ENCODE data around the gene MORF4L2.
"Not testable (repeated sequence)": the region's sequence is repeated elsewhere in the genome, so short reads cannot be mapped to it uniquely, and the experiment has no call there.

The MORF4L2 gene

GRCh38 chrX:103674531-103675454 lies 11.7 kb downstream of the MORF4L2 start:
- no peak overlapping the region for H3K27ac ChIP-seq (ENCODE audit: low read length)
- peaks cover 17 to 19% of the 10 kb centered on the region in 2 donors for H3K36me3 ChIP-seq (ENCODE audit: control insufficient read depth in 1 of 2, insufficient read depth in 2 of 2, low read length in 2 of 2)
- H3K27me3 ChIP-seq (ENCODE audit: low read depth, low read length): no peaks in the 10 kb centered on the region

DNA sequence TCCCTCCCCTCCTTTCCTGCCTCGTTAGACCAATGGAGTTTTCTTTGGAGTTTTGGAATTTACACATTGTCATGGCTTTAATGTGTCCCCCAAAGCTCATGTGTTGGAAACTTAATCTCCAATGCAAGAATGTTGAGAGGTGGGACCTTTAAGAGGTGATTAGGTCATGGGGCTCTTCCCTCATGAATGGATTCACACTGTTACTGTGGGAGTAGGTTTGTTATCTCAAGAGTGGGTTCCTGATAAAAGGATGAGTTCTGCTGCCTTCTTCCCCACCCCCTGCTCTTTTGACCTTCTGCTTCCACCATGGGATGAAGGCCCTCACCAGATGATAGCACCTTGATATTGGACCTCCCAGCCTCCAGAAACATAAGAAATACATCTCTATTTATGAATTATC lies 16.8 kb downstream of the MORF4L2 start:
- H3K36me3 ChIP-seq (ENCODE audit: control insufficient read depth in 1 of 2, insufficient read depth in 2 of 2, low read length in 2 of 2): no peaks in the 10 kb centered on the region
- H3K9me3 ChIP-seq (ENCODE audit: control insufficient read depth in 1 of 2, low read length in 2 of 2): no peaks in the 10 kb centered on the region
- H3K27me3 ChIP-seq (ENCODE audit: low read depth, low read length): no peaks in the 10 kb centered on the region
- H3K4me3 ChIP-seq (ENCODE audit: low read depth in 1 of 2, low read length in 2 of 2): no peak overlapping the region
- H3K27ac ChIP-seq (ENCODE audit: low read length): no peak overlapping the region
- no peaks in the 10 kb centered on the region for H3K4me1 ChIP-seq (ENCODE audit: control insufficient read depth in 1 of 2, insufficient read depth in 2 of 2, low read length in 2 of 2)

More at GRCh38 chrX:103674531-103675454, 11.7 kb downstream of the MORF4L2 start:
- H3K4me3 ChIP-seq (ENCODE audit: low read depth in 1 of 2, low read length in 2 of 2): no peak overlapping the region
- H3K4me1 ChIP-seq (ENCODE audit: control insufficient read depth in 1 of 2, insufficient read depth in 2 of 2, low read length in 2 of 2): no peaks in the 10 kb centered on the region
- H3K9me3 ChIP-seq (ENCODE audit: control insufficient read depth in 1 of 2, low read length in 2 of 2): no peaks in the 10 kb centered on the region

GRCh38 chrX:103666202-103667107 lies 20.0 kb downstream of the MORF4L2 start:
- Histone ChIP-seq H3K9me3 (ENCODE audit: control insufficient read depth in 1 of 2, low read length in 2 of 2) (no peaks in the 10 kb centered on the region), H3K27ac (ENCODE audit: low read length) (no peak overlapping the region), H3K36me3 (ENCODE audit: control insufficient read depth in 1 of 2, insufficient read depth in 2 of 2, low read length in 2 of 2) (no peaks in the 10 kb centered on the region), H3K4me1 (ENCODE audit: control insufficient read depth in 1 of 2, insufficient read depth in 2 of 2, low read length in 2 of 2) (no peaks in the 10 kb centered on the region), H3K4me3 (ENCODE audit: low read depth in 1 of 2, low read length in 2 of 2) (no peak overlapping the region), H3K27me3 (ENCODE audit: low read depth, low read length) (no peaks in the 10 kb centered on the region)

GRCh38 chrX:103663981-103664762 lies 22.3 kb downstream of the MORF4L2 start:
- H3K27me3 ChIP-seq (ENCODE audit: low read depth, low read length): no peaks in the 10 kb centered on the region
- peak overlapping the region in 1 of 2 donors; percentile 38 for H3K4me3 ChIP-seq (ENCODE audit: low read depth in 1 of 2, low read length in 2 of 2)
- no peaks in the 10 kb centered on the region for H3K9me3 ChIP-seq (ENCODE audit: control insufficient read depth in 1 of 2, low read length in 2 of 2)
- H3K27ac ChIP-seq (ENCODE audit: low read length): no peak overlapping the region
- no peaks in the 10 kb centered on the region for H3K36me3 ChIP-seq (ENCODE audit: control insufficient read depth in 1 of 2, insufficient read depth in 2 of 2, low read length in 2 of 2)
- H3K4me1 ChIP-seq (ENCODE audit: control insufficient read depth in 1 of 2, insufficient read depth in 2 of 2, low read length in 2 of 2): no peaks in the 10 kb centered on the region

- H3K4me1 ChIP-seq (ENCODE audit: control insufficient read depth in 1 of 2, insufficient read depth in 2 of 2, low read length in 2 of 2); H3K27me3 ChIP-seq (ENCODE audit: low read depth, low read length); H3K4me3 ChIP-seq (ENCODE audit: low read depth in 1 of 2, low read length in 2 of 2); H3K36me3 ChIP-seq (ENCODE audit: control insufficient read depth in 1 of 2, insufficient read depth in 2 of 2, low read length in 2 of 2); H3K9me3 ChIP-seq (ENCODE audit: control insufficient read depth in 1 of 2, low read length in 2 of 2); H3K27ac ChIP-seq (ENCODE audit: low read length): not testable (repeated sequence)
Observed at GRCh38 chrX:103659460-103659859, 27.0 kb downstream of the MORF4L2 start.

DNA sequence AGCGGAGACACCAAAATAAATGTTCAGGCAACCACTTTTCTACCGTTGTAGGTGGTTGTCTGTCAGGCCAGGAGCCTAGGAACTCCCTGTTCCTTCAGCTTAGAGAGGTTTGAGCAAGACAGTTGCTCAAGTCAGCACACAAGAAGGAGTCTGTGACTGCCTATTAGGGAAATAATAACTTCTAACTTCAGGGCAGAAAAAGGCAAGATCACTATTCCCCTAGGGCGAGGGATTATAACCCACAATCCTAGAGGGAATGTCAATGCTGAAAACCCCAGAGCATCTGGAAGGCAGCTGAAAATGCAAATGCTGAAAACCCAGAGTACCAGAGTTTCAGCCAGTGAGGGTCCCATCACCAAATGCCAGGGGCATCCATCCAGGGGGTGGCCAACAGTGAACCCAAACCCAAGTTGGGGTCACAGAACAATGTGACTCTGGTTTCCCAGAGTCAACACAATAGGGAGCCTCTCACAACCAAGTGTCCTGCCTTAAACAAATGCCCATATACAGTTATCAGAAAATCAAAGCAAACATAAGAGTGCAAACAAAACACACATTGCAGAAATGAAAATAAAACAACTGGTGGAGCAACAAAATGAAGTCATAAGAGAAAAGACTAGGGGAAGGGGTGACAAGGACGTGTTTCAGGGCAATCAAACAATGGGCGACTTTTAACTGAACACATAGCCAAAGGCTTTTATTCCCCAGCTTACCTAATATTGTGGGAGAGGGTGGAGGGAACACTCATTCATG lies 27.6 kb downstream of the MORF4L2 start:
- H3K36me3 ChIP-seq (ENCODE audit: control insufficient read depth in 1 of 2, insufficient read depth in 2 of 2, low read length in 2 of 2): no peaks in the 10 kb centered on the region
- H3K9me3 ChIP-seq (ENCODE audit: control insufficient read depth in 1 of 2, low read length in 2 of 2): no peaks in the 10 kb centered on the region
- no peaks in the 10 kb centered on the region for H3K27me3 ChIP-seq (ENCODE audit: low read depth, low read length)
- no peaks in the 10 kb centered on the region for H3K4me1 ChIP-seq (ENCODE audit: control insufficient read depth in 1 of 2, insufficient read depth in 2 of 2, low read length in 2 of 2)
- no peak overlapping the region for H3K27ac ChIP-seq (ENCODE audit: low read length)
- H3K4me3 ChIP-seq (ENCODE audit: low read depth in 1 of 2, low read length in 2 of 2): no peak overlapping the region

DNA sequence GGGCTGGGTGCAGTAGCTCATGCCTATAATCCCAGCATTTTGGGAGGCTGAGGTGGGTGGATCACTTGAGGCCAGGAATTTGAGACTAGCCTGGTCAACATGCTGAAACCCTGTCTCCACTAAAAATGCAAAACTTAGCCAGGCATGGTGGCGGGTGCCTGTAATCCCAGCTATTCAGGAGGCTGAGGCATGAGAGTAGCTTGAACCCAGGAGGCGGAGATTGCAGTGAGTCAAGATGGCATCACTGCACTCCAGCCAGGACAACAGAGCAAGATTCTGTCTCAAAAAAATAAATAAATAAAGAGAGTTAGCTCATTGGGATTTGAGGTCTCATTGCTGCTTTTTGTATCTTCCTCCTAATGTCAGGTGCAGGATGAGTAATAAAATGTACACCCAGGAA lies 29.4 kb downstream of the MORF4L2 start:
- not testable (repeated sequence) for H3K4me3 ChIP-seq (ENCODE audit: low read depth in 1 of 2, low read length in 2 of 2); H3K27ac ChIP-seq (ENCODE audit: low read length); H3K36me3 ChIP-seq (ENCODE audit: control insufficient read depth in 1 of 2, insufficient read depth in 2 of 2, low read length in 2 of 2); H3K9me3 ChIP-seq (ENCODE audit: control insufficient read depth in 1 of 2, low read length in 2 of 2); H3K4me1 ChIP-seq (ENCODE audit: control insufficient read depth in 1 of 2, insufficient read depth in 2 of 2, low read length in 2 of 2); H3K27me3 ChIP-seq (ENCODE audit: low read depth, low read length)

- Histone ChIP-seq H3K27ac (ENCODE audit: low read length) (no peak overlapping the region), H3K36me3 (ENCODE audit: control insufficient read depth in 1 of 2, insufficient read depth in 2 of 2, low read length in 2 of 2) (no peaks in the 10 kb centered on the region), H3K9me3 (ENCODE audit: control insufficient read depth in 1 of 2, low read length in 2 of 2) (no peaks in the 10 kb centered on the region), H3K27me3 (ENCODE audit: low read depth, low read length) (no peaks in the 10 kb centered on the region), H3K4me1 (ENCODE audit: control insufficient read depth in 1 of 2, insufficient read depth in 2 of 2, low read length in 2 of 2) (no peaks in the 10 kb centered on the region), H3K4me3 (ENCODE audit: low read depth in 1 of 2, low read length in 2 of 2) (no peak overlapping the region)
Observed at GRCh38 chrX:103656617-103657016, 29.9 kb downstream of the MORF4L2 start.

DNA sequence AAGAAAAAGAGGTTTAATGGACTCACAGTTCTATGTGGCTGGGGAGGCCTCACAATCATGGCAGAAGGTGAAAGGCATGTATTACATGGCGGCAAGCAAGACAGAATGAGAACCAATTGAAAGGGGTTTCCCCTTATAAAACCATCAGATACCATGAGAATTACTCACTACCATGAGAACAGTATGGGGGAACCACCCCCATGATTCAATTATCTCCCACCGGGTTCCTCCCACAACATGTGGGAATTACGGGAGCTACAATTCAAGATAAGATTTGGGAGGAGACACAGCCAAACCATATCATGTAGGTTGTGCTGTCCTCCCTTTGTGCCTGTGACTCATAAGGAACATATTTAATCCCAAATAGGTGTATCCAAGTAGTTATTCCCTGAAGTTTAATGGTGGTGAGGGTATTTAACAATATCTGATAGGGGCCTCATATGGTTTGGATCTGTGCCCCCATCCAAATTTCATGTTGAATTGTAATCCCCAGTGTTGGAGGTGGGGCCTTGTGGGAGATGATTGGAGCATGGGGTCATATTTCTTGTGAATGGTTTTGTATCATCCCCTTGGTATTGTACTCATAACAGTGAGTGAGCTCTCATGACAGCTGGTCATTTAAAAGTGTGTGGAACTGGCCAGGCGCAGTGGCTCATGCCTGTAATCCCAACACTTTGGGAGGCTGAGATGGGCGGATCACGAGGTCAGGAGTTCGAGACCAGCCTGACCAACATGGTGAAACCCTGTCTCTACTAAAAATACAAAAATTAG lies 31.1 kb downstream of the MORF4L2 start:
- H3K4me1 ChIP-seq (ENCODE audit: control insufficient read depth in 1 of 2, insufficient read depth in 2 of 2, low read length in 2 of 2); H3K4me3 ChIP-seq (ENCODE audit: low read depth in 1 of 2, low read length in 2 of 2); H3K36me3 ChIP-seq (ENCODE audit: control insufficient read depth in 1 of 2, insufficient read depth in 2 of 2, low read length in 2 of 2); H3K27ac ChIP-seq (ENCODE audit: low read length); H3K9me3 ChIP-seq (ENCODE audit: control insufficient read depth in 1 of 2, low read length in 2 of 2); H3K27me3 ChIP-seq (ENCODE audit: low read depth, low read length): not testable (repeated sequence)

DNA sequence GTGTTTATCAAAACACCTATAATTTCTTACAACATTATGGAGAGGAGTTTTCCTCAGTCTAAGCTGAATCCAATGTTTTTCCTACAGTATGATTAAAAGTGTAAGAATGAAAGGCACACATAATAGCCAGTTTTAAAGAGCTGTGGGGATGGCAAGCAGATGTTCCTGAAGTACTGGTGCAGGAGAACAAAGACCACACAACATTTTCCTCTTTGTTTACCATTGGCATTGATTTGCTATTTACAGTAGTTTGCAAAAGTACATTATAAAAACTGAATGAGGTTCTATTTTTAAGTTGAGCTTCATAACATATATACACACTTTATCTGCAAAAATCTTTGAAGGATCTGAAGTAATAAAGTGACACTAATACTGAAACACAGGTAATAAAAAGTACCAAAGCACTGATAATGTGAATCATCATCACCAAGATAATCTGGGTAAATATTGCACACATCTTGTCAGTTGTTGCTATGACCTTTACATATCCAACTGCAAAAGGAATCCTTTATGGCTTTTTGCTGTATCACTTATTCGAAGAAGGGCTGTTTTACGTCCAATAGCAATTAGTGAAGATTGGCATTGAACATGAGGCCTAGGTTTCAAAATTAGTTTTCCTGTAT lies 35.2 kb downstream of the MORF4L2 start:
- H3K9me3 ChIP-seq (ENCODE audit: control insufficient read depth in 1 of 2, low read length in 2 of 2): no peaks in the 10 kb centered on the region
- H3K36me3 ChIP-seq (ENCODE audit: control insufficient read depth in 1 of 2, insufficient read depth in 2 of 2, low read length in 2 of 2): no peaks in the 10 kb centered on the region
- no peak overlapping the region for H3K27ac ChIP-seq (ENCODE audit: low read length)
- no peaks in the 10 kb centered on the region for H3K27me3 ChIP-seq (ENCODE audit: low read depth, low read length)
- no peak overlapping the region for H3K4me3 ChIP-seq (ENCODE audit: low read depth in 1 of 2, low read length in 2 of 2)
- H3K4me1 ChIP-seq (ENCODE audit: control insufficient read depth in 1 of 2, insufficient read depth in 2 of 2, low read length in 2 of 2): no peaks in the 10 kb centered on the region
